SJCRH30 (cell line): Measurements from ENCODE around the gene ARL6. TPM values are rescaled to one million over a fixed set of nuclear protein-coding genes. Genes with fewer than 3 reads are reported as not detected.
A peak's percentile ranks its signal among the peaks of the same experiment; 100 is the strongest.

Experiments
- DNase-seq, 2 experiments: peaks; one replicate each; pipeline ENCODE4 v3.0.0-alpha.2; 2015 to 2020
- H3K27ac ChIP-seq: fragments of 250-450 bp; sonication (Bioruptor Pico); 2 replicates; pipeline ENCODE4 v1.5.1; 2020; ENCODE audit warnings: mild to moderate bottlenecking, moderate library complexity
- H3K27me3 ChIP-seq: fragments of 250-450 bp; sonication (Bioruptor Pico); 2 replicates; pipeline ENCODE4 v1.5.1; 2020; ENCODE audit warnings: mild to moderate bottlenecking, moderate library complexity
- H3K36me3 ChIP-seq: fragments of 250-450 bp; sonication (Bioruptor Pico); 2 replicates; pipeline ENCODE4 v1.5.1; 2020; ENCODE audit warnings: mild to moderate bottlenecking, moderate library complexity
- H3K4me1 ChIP-seq: fragments of 250-450 bp; sonication (Bioruptor Pico); 2 replicates; pipeline ENCODE4 v1.5.1; 2020; ENCODE audit warnings: mild to moderate bottlenecking, moderate library complexity
- H3K4me3 ChIP-seq: fragments of 250-450 bp; sonication (Bioruptor Pico); 2 replicates; pipeline ENCODE4 v1.5.1; 2020; ENCODE audit warnings: mild to moderate bottlenecking, moderate library complexity
- H3K9me3 ChIP-seq: fragments of 250-450 bp; sonication (Bioruptor Pico); replicated peaks from 2 replicates; pipeline ENCODE4 v1.5.1; 2020; ENCODE audit warnings: mild to moderate bottlenecking, moderate library complexity
- total RNA-seq: library from RNA; depleted of rRNA; stranded (reverse); fragments of >200 nt; shearing (Covaris generic); gene quantifications from 2 replicates; pipeline ENCODE4 v1.2.3, GENCODE V29; 2014; rRNA removed

The ARL6 gene
- 6.5 and 11.0 TPM in 2 replicates for total RNA-seq

DNA sequence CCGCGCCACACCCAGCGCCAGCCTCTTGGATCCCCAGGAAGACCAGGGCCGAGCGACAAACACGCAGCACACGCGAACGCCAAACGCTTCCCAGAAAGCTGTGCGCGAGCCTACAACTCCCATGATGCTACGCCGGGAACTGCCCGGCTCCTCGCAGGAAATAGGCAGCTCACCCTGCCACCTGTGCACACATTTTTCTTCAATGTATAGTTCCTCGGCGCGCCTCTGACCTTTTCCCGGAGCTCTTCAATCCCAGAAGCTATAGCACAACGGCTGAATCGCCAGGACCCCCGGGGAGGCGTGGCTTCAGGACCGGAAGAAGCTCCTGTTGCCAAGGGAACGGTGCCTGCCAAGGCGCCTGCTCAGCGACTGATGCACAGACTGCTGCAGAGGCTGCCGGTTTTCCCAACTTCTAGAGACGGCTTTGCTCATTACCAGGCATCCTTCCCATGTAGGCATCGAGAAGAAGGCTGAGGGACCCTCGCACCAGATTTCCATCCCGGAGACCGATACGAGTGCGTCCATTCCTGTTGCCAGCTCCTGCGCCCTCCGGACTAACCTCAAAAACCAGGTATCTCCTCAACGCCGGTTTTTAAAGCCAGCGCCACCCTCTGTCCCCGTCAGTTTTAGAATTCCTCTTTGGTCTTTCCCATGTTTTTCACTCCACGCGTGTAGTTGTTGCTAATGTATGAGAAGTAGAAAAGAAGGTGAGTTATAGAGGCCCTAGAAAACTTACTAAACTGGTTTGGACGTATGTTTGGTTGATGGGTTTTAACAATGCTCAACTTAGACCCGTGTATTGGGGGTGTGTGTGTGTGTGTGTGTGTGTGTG lies at the start of gene ARL6:
ARL6 (plus strand) TSS at position 352 of the 832 bp plus-strand sequence. CDS start 3,350 bp downstream, outside the sequence.
- peak; percentile 88 to 92 for DNase-seq
- Histone ChIP-seq H3K27me3 (no peaks in the 10 kb centered on the region), H3K27ac (peak within 1 kb of the TSS; percentile 6; the same call in 1 of the 2 replicates), H3K4me3 (peak within 1 kb of the TSS; percentile 79), H3K4me1 (no peaks in the 10 kb centered on the region), H3K36me3 (no peaks in the 10 kb centered on the region), H3K9me3 (no peaks in the 10 kb centered on the region)

DNA sequence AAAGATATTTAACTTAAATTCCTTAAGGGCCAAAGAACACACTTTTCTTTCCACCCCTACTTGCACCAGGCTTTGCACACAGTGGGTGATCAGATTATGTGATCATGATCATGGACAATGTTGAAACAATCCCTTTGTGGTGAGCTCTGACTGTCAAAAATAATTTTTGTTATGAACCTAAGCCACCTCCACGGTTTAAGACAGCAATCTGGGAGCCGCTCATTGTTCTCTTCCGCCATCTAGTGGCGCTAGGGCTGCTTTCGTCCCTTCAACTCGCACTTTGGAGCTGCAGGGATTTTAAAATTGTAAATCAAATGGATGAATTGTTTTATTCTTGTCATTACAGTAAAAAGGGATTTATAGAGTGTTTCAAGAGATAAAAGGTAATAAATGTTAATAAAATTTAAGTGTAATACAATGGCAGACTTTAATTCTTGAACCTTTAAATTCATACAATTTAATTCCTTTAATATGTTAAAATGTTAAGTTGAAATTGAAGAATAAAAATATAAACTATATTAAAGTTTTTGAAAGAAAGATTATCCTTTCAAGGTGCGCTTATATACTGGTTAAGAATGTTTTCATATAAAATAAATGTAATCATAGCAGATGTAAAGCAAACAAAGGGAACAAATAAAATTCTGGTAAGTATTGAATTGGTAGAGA lies 45.3 kb upstream of the ARL6 start:
- Histone ChIP-seq H3K9me3 (no peaks in the 10 kb centered on the region), H3K27ac (no peak overlapping the region), H3K27me3 (no peaks in the 10 kb centered on the region), H3K36me3 (no peaks in the 10 kb centered on the region), H3K4me1 (no peaks in the 10 kb centered on the region), H3K4me3 (no peak overlapping the region)
- peak; percentile 47 to 86 for DNase-seq

DNA sequence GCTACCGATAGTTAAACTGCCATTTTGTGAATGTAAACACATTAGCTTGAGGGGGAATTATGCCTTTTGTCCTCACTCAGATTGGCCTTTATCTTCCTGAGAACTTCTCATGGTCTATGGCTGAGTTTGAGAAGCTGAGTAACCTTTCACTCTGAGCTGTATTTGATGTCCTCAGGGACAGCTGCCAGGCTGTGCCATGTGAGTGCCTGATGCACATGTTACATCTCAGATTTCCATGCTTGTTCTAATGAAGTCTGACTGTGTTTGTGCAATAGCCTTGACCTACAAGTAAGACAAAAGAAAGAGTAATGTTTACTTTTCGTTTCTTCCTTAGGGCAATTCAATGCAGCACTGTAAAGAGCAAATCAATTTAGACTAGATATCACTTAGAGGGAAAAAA lies 44.1 kb upstream of the ARL6 start:
- DNase-seq: peak in 1 of 2 experiments; percentile 15
- no peaks in the 10 kb centered on the region for H3K36me3 ChIP-seq
- no peaks in the 10 kb centered on the region for H3K4me1 ChIP-seq
- no peaks in the 10 kb centered on the region for H3K27me3 ChIP-seq
- no peak overlapping the region for H3K27ac ChIP-seq
- H3K4me3 ChIP-seq: no peak overlapping the region
- H3K9me3 ChIP-seq: no peaks in the 10 kb centered on the region

DNA sequence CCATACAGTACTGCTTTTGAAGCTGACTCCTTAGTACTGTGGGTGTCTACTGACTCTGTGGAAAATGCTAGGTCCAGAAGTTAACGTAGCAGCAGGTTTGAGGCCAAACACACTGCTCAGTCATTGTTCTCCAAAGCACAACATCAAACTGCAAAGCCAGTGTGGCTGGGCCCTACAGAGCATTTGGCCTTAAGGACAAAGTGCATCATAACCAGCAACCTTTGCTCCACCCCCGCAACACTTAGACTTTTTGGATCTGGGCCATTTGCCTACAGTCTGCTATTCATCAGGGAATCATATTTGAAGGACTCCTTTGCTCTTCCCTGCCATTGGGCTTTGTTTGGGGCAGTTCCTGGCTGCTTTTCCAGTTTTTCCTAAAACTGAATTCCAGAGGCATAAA lies 43.1 kb upstream of the ARL6 start:
- no peak overlapping the region for H3K4me3 ChIP-seq
- no peaks in the 10 kb centered on the region for H3K4me1 ChIP-seq
- H3K36me3 ChIP-seq: no peaks in the 10 kb centered on the region
- no peak for DNase-seq
- H3K27me3 ChIP-seq: no peaks in the 10 kb centered on the region
- no peaks in the 10 kb centered on the region for H3K9me3 ChIP-seq
- no peak overlapping the region for H3K27ac ChIP-seq

- 0 out of 2 replicates have a peak, but pooled peaks cover 4% of the 10 kb centered on the region for H3K27me3 ChIP-seq
- H3K4me3 ChIP-seq: no peak overlapping the region
- no peak overlapping the region for H3K27ac ChIP-seq
Observed at GRCh38 chr3:97736928-97737327, 27.6 kb upstream of the ARL6 start.

DNA sequence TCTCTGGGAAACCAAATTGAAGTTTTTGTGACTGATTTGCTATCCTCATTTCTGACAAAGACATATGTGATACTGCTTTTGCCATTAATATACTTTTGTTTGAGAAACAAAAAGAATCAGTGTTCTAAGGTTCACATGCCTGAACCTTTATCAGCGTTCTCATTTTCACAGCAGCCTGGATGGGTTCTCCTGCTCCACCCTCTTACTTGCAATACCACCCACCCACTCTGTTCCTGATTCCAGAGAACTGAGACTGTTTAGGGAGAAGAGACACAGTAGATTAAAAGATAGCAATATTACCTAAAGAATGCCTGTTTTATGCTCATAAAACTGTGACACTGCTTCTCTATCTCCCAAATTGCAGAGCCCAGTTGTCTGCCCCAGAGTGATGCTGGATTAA lies 25.8 kb upstream of the ARL6 start:
- Histone ChIP-seq H3K4me1 (no peaks in the 10 kb centered on the region), H3K9me3 (no peaks in the 10 kb centered on the region), H3K27ac (no peak overlapping the region), H3K4me3 (no peak overlapping the region), H3K36me3 (no peaks in the 10 kb centered on the region), H3K27me3 (0 out of 2 replicates have a peak, but pooled peaks cover 4% of the 10 kb centered on the region)
- DNase-seq: no peak

More at GRCh38 chr3:97736928-97737327, 27.6 kb upstream of the ARL6 start:
- Histone ChIP-seq H3K36me3 (no peaks in the 10 kb centered on the region), H3K9me3 (no peaks in the 10 kb centered on the region), H3K4me1 (no peaks in the 10 kb centered on the region)
- DNase-seq: no peak

DNA sequence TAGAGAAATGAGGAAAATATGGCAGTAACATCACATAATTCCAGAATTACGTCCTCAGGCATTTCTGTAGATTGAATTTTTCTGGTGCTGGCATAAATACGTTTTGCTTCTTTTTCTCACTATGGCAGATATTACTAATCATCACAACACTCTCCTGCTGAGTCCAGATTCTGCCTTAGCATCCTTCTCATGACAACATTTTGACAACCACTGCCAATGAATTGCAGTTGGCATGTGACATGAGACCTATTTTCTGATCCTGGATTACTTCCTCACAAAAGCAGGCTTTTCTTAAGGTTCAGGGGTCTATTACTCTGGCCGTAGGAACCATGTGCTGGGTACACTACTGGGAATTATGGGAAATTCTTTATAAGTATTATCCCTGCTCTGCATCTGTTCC lies 22.5 kb upstream of the ARL6 start:
- no peak overlapping the region for H3K4me3 ChIP-seq
- no peaks in the 10 kb centered on the region for H3K9me3 ChIP-seq
- H3K27ac ChIP-seq: no peak overlapping the region
- H3K27me3 ChIP-seq: no peaks in the 10 kb centered on the region
- no peaks in the 10 kb centered on the region for H3K4me1 ChIP-seq
- H3K36me3 ChIP-seq: no peaks in the 10 kb centered on the region
- DNase-seq: no peak

GRCh38 chr3:97744289-97744688 lies 20.3 kb upstream of the ARL6 start:
- H3K27me3 ChIP-seq: no peaks in the 10 kb centered on the region

GRCh38 chr3:97763586-97764406 lies 762 bp upstream of the ARL6 start:
- Histone ChIP-seq H3K36me3 (no peaks in the 10 kb centered on the region), H3K4me1 (no peaks in the 10 kb centered on the region), H3K9me3 (no peaks in the 10 kb centered on the region), H3K27me3 (no peaks in the 10 kb centered on the region), H3K4me3 (peak overlapping the region; percentile 79), H3K27ac (peak overlapping the region; percentile 6; the same call in 1 of the 2 replicates)
- DNase-seq: no peak

More at GRCh38 chr3:97744289-97744688, 20.3 kb upstream of the ARL6 start:
- Histone ChIP-seq H3K27ac (no peak overlapping the region), H3K36me3 (no peaks in the 10 kb centered on the region), H3K4me1 (no peaks in the 10 kb centered on the region), H3K4me3 (no peak overlapping the region), H3K9me3 (no peaks in the 10 kb centered on the region)
- no peak for DNase-seq

DNA sequence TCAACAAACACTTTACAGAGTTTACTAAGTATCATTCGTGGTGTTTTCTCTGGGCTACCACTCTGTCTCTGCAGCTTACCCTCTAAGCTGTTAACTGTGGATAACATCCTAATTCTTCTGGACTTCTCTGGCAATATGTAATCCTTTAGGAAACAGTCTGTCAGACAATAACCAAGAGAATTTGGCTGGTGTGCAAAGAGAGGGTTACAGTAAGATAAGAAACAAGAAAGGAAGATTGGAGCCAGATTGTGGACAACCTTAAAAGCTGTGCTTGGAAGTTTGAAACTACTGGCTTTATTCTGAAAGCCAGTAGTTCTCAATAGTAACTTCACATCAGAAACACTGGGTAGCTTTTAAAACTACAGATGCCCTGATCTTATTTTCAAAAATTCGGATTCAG lies 778 bp downstream of the ARL6 start:
- no peaks in the 10 kb centered on the region for H3K27me3 ChIP-seq
- no peaks in the 10 kb centered on the region for H3K36me3 ChIP-seq
- no peak for DNase-seq
- peak overlapping the region; percentile 79 for H3K4me3 ChIP-seq
- no peaks in the 10 kb centered on the region for H3K4me1 ChIP-seq
- H3K9me3 ChIP-seq: no peaks in the 10 kb centered on the region
- H3K27ac ChIP-seq: no peak overlapping the region

- Histone ChIP-seq H3K4me1 (no peaks in the 10 kb centered on the region), H3K36me3 (no peaks in the 10 kb centered on the region), H3K9me3 (no peaks in the 10 kb centered on the region), H3K4me3 (no peak overlapping the region), H3K27ac (no peak overlapping the region), H3K27me3 (no peaks in the 10 kb centered on the region)
- DNase-seq: no peak
Observed at GRCh38 chr3:97772926-97773325, 8.4 kb downstream of the ARL6 start.

- Histone ChIP-seq H3K4me1 (no peaks in the 10 kb centered on the region), H3K9me3 (no peaks in the 10 kb centered on the region), H3K4me3 (no peak overlapping the region), H3K36me3 (no peaks in the 10 kb centered on the region), H3K27me3 (no peaks in the 10 kb centered on the region), H3K27ac (no peak overlapping the region)
- DNase-seq: no peak
Observed at GRCh38 chr3:97778152-97778551, 13.6 kb downstream of the ARL6 start.

GRCh38 chr3:97793420-97794019 lies 29.0 kb downstream of the ARL6 start:
- no peaks in the 10 kb centered on the region for H3K4me1 ChIP-seq
- H3K9me3 ChIP-seq: no peaks in the 10 kb centered on the region
- H3K27me3 ChIP-seq: no peaks in the 10 kb centered on the region
- peak in 1 of 2 experiments; percentile 73 for DNase-seq
- H3K4me3 ChIP-seq: no peak overlapping the region
- H3K27ac ChIP-seq: no peak overlapping the region
- no peaks in the 10 kb centered on the region for H3K36me3 ChIP-seq

DNA sequence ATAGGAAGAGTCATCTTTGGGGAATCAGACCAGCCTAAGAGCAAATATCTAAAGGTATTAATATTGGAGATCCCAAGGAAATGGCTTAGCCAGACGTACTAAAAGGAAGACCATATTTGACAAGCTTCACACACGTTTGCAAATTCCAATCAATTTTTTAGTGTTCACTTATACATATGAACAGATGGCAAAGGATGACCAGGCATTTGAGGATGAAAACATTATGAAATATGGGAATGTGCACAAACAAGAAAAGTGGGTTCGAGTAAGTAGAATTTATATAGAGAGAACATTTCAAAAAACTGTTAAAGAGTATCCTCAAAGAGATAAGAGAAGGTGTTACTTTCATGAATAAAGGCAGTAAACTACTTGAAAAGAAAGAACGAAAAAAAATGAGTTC lies 31.4 kb downstream of the ARL6 start:
- no peak overlapping the region for H3K4me3 ChIP-seq
- no peaks in the 10 kb centered on the region for H3K9me3 ChIP-seq
- H3K4me1 ChIP-seq: no peaks in the 10 kb centered on the region
- no peak for DNase-seq
- H3K27me3 ChIP-seq: no peaks in the 10 kb centered on the region
- H3K27ac ChIP-seq: no peak overlapping the region
- H3K36me3 ChIP-seq: no peaks in the 10 kb centered on the region
